ENCODE measurements around the gene ATP10A.
"Not testable (repeated sequence)": the region's sequence is repeated elsewhere in the genome, so short reads cannot be mapped to it uniquely, and the experiment has no call there.

The ATP10A gene

GRCh38 chr15:25858952-25859760 lies 4.0 kb downstream of the ATP10A start:
- no peak for DNase-seq

GRCh38 chr15:25856059-25856458 lies 7.1 kb downstream of the ATP10A start:
- not testable (repeated sequence) for DNase-seq

- DNase-seq: no peak
Observed at GRCh38 chr15:25852661-25853524, 10.2 kb downstream of the ATP10A start.

- no peak for DNase-seq
Observed at GRCh38 chr15:25852027-25852426, 11.1 kb downstream of the ATP10A start.

- no peak for DNase-seq
Observed at GRCh38 chr15:25850154-25851111, 12.7 kb downstream of the ATP10A start.

GRCh38 chr15:25849157-25849921 lies 13.8 kb downstream of the ATP10A start:
- DNase-seq: no peak

- no peak for DNase-seq
Observed at GRCh38 chr15:25848784-25849156, 14.4 kb downstream of the ATP10A start.

GRCh38 chr15:25848325-25848724 lies 14.8 kb downstream of the ATP10A start:
- no peak for DNase-seq

GRCh38 chr15:25847051-25847450 lies 16.1 kb downstream of the ATP10A start:
- no peak for DNase-seq

GRCh38 chr15:25846377-25846776 lies 16.8 kb downstream of the ATP10A start:
- DNase-seq: no peak

GRCh38 chr15:25844981-25845680 lies 18.0 kb downstream of the ATP10A start:
- peak; percentile 23 for DNase-seq

- no peak for DNase-seq
Observed at GRCh38 chr15:25844542-25844941, 18.6 kb downstream of the ATP10A start.

- no peak for DNase-seq
Observed at GRCh38 chr15:25844076-25844475, 19.1 kb downstream of the ATP10A start.

GRCh38 chr15:25839638-25840156 lies 23.4 kb downstream of the ATP10A start:
- no peak for DNase-seq

- DNase-seq: no peak
Observed at GRCh38 chr15:25838871-25839195, 24.3 kb downstream of the ATP10A start.

GRCh38 chr15:25838191-25838870 lies 24.8 kb downstream of the ATP10A start:
- DNase-seq: no peak

- DNase-seq: no peak
Observed at GRCh38 chr15:25832158-25832557, 31.0 kb downstream of the ATP10A start.

- no peak for DNase-seq
Observed at GRCh38 chr15:25830844-25831451, 32.2 kb downstream of the ATP10A start.

- DNase-seq: no peak
Observed at GRCh38 chr15:25829073-25829472, 34.1 kb downstream of the ATP10A start.

- no peak for DNase-seq
Observed at GRCh38 chr15:25825207-25825606, 37.9 kb downstream of the ATP10A start.

All from NCI-H526 treated with DMSO at 0.1 percent for 48 hours (cell line).